K562 (cell line): ENCODE data around the gene FEZF1. TPM values are rescaled to one million over a fixed set of nuclear protein-coding genes. Genes with fewer than 3 reads are reported as not detected.

Source experiments
- ATAC-seq: fragments of 200-7000 bp; cut with Tn5 transposase; 3 replicates; pipeline ENCODE4 v1.9.1; 2020; ENCODE audit warnings: moderate library complexity
- BruUV-seq: library from RNA; stranded (reverse); fragments of 400-500 nt; replicated peaks from 2 replicates; lab custom pipeline; 2021; lab: Mats Ljungman, UMichigan
- CTCF ChIA-PET: fragments of 300-600 bp; formaldehyde crosslinking; extraction: SDS; loops from one replicate; lab custom pipeline; 2021; ENCODE audit warnings: low intra/inter-chr PET ratio; lab: Yijun Ruan, JAX
- POLR2A ChIA-PET: fragments of 300-600, 350-650 bp; sonication (Branson Sonifier 250); formaldehyde crosslinking; extraction: SDS; loops from one replicate; lab custom pipeline; 2021; ENCODE audit warnings: antibody characterized with exemption, inconsistent platforms; lab: Yijun Ruan, JAX
- DNase-seq, 4 experiments: peaks; one replicate each; pipeline versions ENCODE4 v3.0.0 to v3.0.0-alpha.2; 2011 to 2018; ENCODE audit warnings: low spot score in 3 of 4, mixed read lengths in 3 of 4; ENCODE audit errors: extremely low read depth in 1 of 4
- FAIRE-seq: peaks from 2 replicates; lab custom pipeline; 2011; peaks lifted over from hg19 to GRCh38; lab: Jason Lieb, UNC
- H2AFZ ChIP-seq: 2 replicates; pipeline ENCODE4 v1.6.0; 2011; ENCODE audit warnings: low read depth, low read length, control low read depth, inconsistent platforms
- H3K27ac ChIP-seq: fragments of 200-600 bp; 3 replicates; pipeline ENCODE4 v1.8.0; 2011; ENCODE audit warnings: low read depth, mild to moderate bottlenecking, control low read depth, inconsistent platforms, low read length, moderate library complexity, mixed read lengths; ENCODE audit errors: extremely low read depth
- H3K27me3 ChIP-seq, 2 experiments: fragments of 300-600 bp in 1 of 2; 2 replicates in 1 of 2; 3 replicates in 1 of 2; pipeline versions ENCODE4 v1.6.0 to v1.8.0; 2011; ENCODE audit warnings: inconsistent platforms in 2 of 2, low read length in 2 of 2, mild to moderate bottlenecking in 1 of 2, mixed read lengths in 1 of 2, moderate library complexity in 1 of 2; ENCODE audit not compliant: control insufficient read depth in 2 of 2, insufficient read depth in 2 of 2
- H3K36me3 ChIP-seq: fragments of 300-600 bp; 3 replicates; pipeline ENCODE4 v1.8.0; 2011; ENCODE audit warnings: mild to moderate bottlenecking, low read length, inconsistent platforms; ENCODE audit not compliant: control insufficient read depth, insufficient read depth
- H3K4me1 ChIP-seq, 2 experiments: fragments of 200-600 bp in 1 of 2; replicated peaks in 1 of 2; 2 replicates in 1 of 2; 3 replicates in 1 of 2; pipeline versions ENCODE4 v1.5.1 to v1.8.0; 2011; ENCODE audit warnings: inconsistent platforms in 2 of 2, low read length in 2 of 2, mild to moderate bottlenecking in 1 of 2, mixed read lengths in 1 of 2, moderate library complexity in 1 of 2; ENCODE audit not compliant: control insufficient read depth in 2 of 2, insufficient read depth in 2 of 2
- H3K4me2 ChIP-seq: 2 replicates; pipeline ENCODE4 v1.6.1; 2011; ENCODE audit warnings: low read length, control low read depth, inconsistent platforms, mixed read lengths; ENCODE audit not compliant: insufficient read depth
- H3K4me3 ChIP-seq: fragments of 200-600 bp; sonication (generic), shearing (Covaris generic); 2 replicates; pipeline ENCODE4 v1.5.1; 2016; ENCODE audit warnings: control low read depth, inconsistent platforms
- H3K79me2 ChIP-seq: fragments of 200-600 bp; 3 replicates; pipeline ENCODE4 v1.8.0; 2011; ENCODE audit warnings: low read length, inconsistent platforms; ENCODE audit not compliant: control insufficient read depth, insufficient read depth
- H3K9ac ChIP-seq, 2 experiments: 2 replicates each; pipeline versions ENCODE4 v1.6.0 to v1.6.1; 2011; ENCODE audit warnings: low read depth in 2 of 2, low read length in 2 of 2, control low read depth in 1 of 2, inconsistent platforms in 1 of 2, mild to moderate bottlenecking in 1 of 2, mixed read lengths in 1 of 2; ENCODE audit not compliant: insufficient read depth in 1 of 2
- H3K9me1 ChIP-seq: one replicate; pipeline ENCODE4 v1.6.0; 2011; ENCODE audit warnings: inconsistent platforms, mild to moderate bottlenecking, low read length, moderate library complexity; ENCODE audit not compliant: control insufficient read depth, insufficient read depth
- H3K9me3 ChIP-seq: replicated peaks from 2 replicates; pipeline ENCODE4 v1.5.1; 2011; ENCODE audit warnings: low read depth, low read length, inconsistent platforms; ENCODE audit not compliant: control insufficient read depth, insufficient read depth
- H4K20me1 ChIP-seq: replicated peaks from 2 replicates; pipeline ENCODE4 v1.6.1; 2011; ENCODE audit warnings: low read length, inconsistent platforms, mixed read lengths; ENCODE audit not compliant: control insufficient read depth, insufficient read depth
- CCNT2 ChIP-seq: IDR thresholded peaks from 2 replicates; pipeline ENCODE4 v1.6.1; 2011; ENCODE audit warnings: borderline replicate concordance, low read depth, mild to moderate bottlenecking, moderate library complexity, mixed read lengths, low read length; ENCODE audit not compliant: insufficient read length; ENCODE audit errors: extremely low read depth
- L3MBTL2 ChIP-seq: fragments of 450-650 bp; IDR thresholded peaks from 2 replicates; pipeline ENCODE4 v1.6.1; 2016; ENCODE audit warnings: mild to moderate bottlenecking, moderate library complexity
- MYNN ChIP-seq, 2 experiments: sonication (generic); formaldehyde crosslinking in 1 of 2; IDR thresholded peaks; 2 replicates each; pipeline versions ENCODE4 v1.5.0 to v1.6.1; 2016 to 2020; ENCODE audit warnings: antibody characterized with exemption in 1 of 2, missing genetic modification reagents in 1 of 2
- NR4A1 ChIP-seq, 2 experiments: fragments of 250-450 bp in 1 of 2; fragments of 450-650 bp in 1 of 2; sonication (Bioruptor Pico) in 1 of 2; IDR thresholded peaks; 2 replicates each; pipeline versions ENCODE4 v1.4.0 to v1.6.1; 2016 to 2020; ENCODE audit warnings: mild to moderate bottlenecking in 2 of 2, missing compliant biosample characterization in 1 of 2, missing genetic modification characterization in 1 of 2, moderate library complexity in 1 of 2
- RB1 ChIP-seq: fragments of 450-650 bp; IDR thresholded peaks from 2 replicates; pipeline ENCODE4 v1.6.1; 2017; ENCODE audit warnings: low read depth, mild to moderate bottlenecking
- RBM14 ChIP-seq: fragments of 200-400 bp; formaldehyde crosslinking; IDR thresholded peaks from 2 replicates; pipeline ENCODE4 v1.6.1; 2018; ENCODE audit warnings: low read depth, mild to moderate bottlenecking, low read length, moderate library complexity, borderline replicate concordance; ENCODE audit not compliant: insufficient read depth
- STAT5B ChIP-seq: fragments of 250-450 bp; sonication (Bioruptor Pico); IDR thresholded peaks from 2 replicates; pipeline ENCODE4 v1.8.0; 2021; ENCODE audit warnings: mild to moderate bottlenecking, inconsistent platforms
- ZNF324 ChIP-seq: fragments of 250-450 bp; sonication (Bioruptor Pico); IDR thresholded peaks from 2 replicates; pipeline ENCODE4 v1.4.0; 2020; ENCODE audit warnings: mild to moderate bottlenecking
- ZNF77 ChIP-seq: fragments of 250-450 bp; sonication (Bioruptor Pico); IDR thresholded peaks from 2 replicates; pipeline ENCODE4 v1.5.0; 2020
- WGBS: fragments of 100-300 bp; shearing (Covaris generic); methylation state at CpG from one replicate; pipeline ENCODE4 v1.1.6; 2016; ENCODE audit warnings: low coverage, mixed read lengths; ENCODE audit not compliant: insufficient coverage; ENCODE audit errors: missing lambda C conversion rate; 5-methylcytosine and 5-hydroxymethylcytosine counted together
- in situ Hi-C: fragments of 300-500 bp; cut with MboI; formaldehyde crosslinking; loops from 4 replicates; pipeline ENCODE4 v1.15.0; 2018; ENCODE audit warnings: inconsistent platforms, mixed read lengths
- intact Hi-C: fragments of 100-400 bp; cut with micrococcal nuclease; formaldehyde crosslinking; loops from 2 replicates; pipeline ENCODE4 v1.14.2; 2022
- polyA plus RNA-seq, 8 experiments: library from polyadenylated mRNA; depleted of rRNA in 4 of 8; stranded (reverse) in 5 of 8; unstranded in 3 of 8; fragments of >200 nt; fragmentation: Nextera tagmentation in 2 of 8; fragmentation: Illumina TruSeq in 1 of 8; extraction: Ambion mirVana in 2 of 8; extraction: Trizol in 1 of 8; gene quantifications; 2 replicates each; pipeline versions ENCODE4 v1.2.1 to v1.2.3, GENCODE V29; 2011 to 2014; ENCODE audit warnings: inconsistent platforms in 1 of 8, missing spikeins in 1 of 8
- total RNA-seq, 7 experiments: library from RNA; depleted of rRNA in 6 of 7; stranded (reverse); fragments of >200 nt in 6 of 7; fragmentation: Illumina TruSeq in 2 of 7; extraction: Trizol in 2 of 7; gene quantifications; 2 replicates each; pipeline versions ENCODE4 v1.2.1 to v1.2.3, GENCODE V29; 2011 to 2021; ENCODE audit warnings: low replicate concordance in 1 of 7
- TF ChIP-seq, protein P1 (sequence below): sonication (generic); formaldehyde crosslinking; IDR thresholded peaks from 2 replicates; pipeline ENCODE4 v1.8.1; 2023; ENCODE audit warnings: missing genetic modification reagents, mild to moderate bottlenecking, borderline replicate concordance

Gene FEZF1
- total and polyA plus RNA-seq, 9 of the 15 experiments (the other 6 are each of a cell fraction or from before 2014, with no cell fraction given): not detected

DNA sequence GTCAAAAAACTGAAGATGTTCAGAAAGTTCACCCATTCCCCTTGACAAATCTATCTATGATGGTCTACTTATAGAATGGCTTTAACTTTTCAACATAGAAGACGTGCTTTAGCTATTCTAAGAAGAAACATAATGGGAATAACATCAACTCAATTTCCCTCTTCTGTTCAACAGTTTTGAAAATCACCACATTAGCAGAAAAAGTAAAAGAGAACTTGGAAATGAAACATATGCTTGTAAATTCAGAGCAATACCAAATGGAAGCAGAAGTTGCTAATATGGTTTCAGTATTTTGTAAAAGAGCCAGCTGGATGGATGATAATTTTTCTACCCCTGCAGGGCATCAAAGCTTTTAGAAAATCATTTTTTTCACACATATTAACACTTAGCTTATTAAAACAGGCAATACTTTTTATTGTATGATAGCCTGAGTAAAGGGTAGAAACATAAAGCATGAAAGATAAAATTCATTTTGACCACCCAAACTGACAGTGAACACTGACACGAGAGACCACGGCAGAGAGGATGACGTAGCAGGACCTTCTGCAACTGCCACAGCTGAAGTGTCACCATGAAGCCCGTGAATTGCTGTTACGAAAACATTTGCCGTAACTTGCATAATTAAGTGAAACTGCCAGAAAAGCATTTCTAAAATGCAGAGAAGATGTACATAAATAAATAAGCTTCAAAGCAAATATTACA is 39.2 kb upstream of the FEZF1 start:
- POLR2A ChIA-PET: interaction anchor here (0.6 kb wide), 1 partner anchor 710 kb away, joined by 3 read pairs; no protein-coding TSS in a partner anchor
- H3K27me3 ChIP-seq: no peaks in the 10 kb centered on the region
- intact Hi-C loops (no loop called here), in situ Hi-C loops (no loop called here)
- no peak for ATAC-seq
- no peak overlapping the region for H3K27ac ChIP-seq
- H4K20me1 ChIP-seq: no peaks in the 10 kb centered on the region
- no peaks in the 10 kb centered on the region for H3K79me2 ChIP-seq
- H3K4me3 ChIP-seq: no peak overlapping the region
- H3K36me3 ChIP-seq: no peaks in the 10 kb centered on the region
- no peaks in the 10 kb centered on the region for H3K9me1 ChIP-seq
- no peak overlapping the region for H2AFZ ChIP-seq
- H3K4me1 ChIP-seq: no peaks in the 10 kb centered on the region
- 5% methylated on average over 7 of the region's 7 CpGs for WGBS
- TF ChIP-seq RB1: no peak
- TF ChIP-seq STAT5B (CRISPR knock-in tag): no peak
- no peak for TF ChIP-seq MYNN (IDR thresholded peaks at IDR 0.05)
- TF ChIP-seq MYNN (CRISPR knock-in tag; IDR thresholded peaks at IDR 0.05): no peak
- TF ChIP-seq RBM14: no peak
- TF ChIP-seq L3MBTL2: no peak
- no peak for TF ChIP-seq CCNT2
- no peak for TF ChIP-seq NR4A1 (CRISPR knock-in tag; IDR thresholded peaks at IDR 0.05)
- TF ChIP-seq NR4A1 (tag; IDR thresholded peaks at IDR 0.05): no peak
- no peak for TF ChIP-seq ZNF77 (CRISPR knock-in tag)
- no peak for TF ChIP-seq ZNF324 (CRISPR knock-in tag)
- TF ChIP-seq, protein P1, sequence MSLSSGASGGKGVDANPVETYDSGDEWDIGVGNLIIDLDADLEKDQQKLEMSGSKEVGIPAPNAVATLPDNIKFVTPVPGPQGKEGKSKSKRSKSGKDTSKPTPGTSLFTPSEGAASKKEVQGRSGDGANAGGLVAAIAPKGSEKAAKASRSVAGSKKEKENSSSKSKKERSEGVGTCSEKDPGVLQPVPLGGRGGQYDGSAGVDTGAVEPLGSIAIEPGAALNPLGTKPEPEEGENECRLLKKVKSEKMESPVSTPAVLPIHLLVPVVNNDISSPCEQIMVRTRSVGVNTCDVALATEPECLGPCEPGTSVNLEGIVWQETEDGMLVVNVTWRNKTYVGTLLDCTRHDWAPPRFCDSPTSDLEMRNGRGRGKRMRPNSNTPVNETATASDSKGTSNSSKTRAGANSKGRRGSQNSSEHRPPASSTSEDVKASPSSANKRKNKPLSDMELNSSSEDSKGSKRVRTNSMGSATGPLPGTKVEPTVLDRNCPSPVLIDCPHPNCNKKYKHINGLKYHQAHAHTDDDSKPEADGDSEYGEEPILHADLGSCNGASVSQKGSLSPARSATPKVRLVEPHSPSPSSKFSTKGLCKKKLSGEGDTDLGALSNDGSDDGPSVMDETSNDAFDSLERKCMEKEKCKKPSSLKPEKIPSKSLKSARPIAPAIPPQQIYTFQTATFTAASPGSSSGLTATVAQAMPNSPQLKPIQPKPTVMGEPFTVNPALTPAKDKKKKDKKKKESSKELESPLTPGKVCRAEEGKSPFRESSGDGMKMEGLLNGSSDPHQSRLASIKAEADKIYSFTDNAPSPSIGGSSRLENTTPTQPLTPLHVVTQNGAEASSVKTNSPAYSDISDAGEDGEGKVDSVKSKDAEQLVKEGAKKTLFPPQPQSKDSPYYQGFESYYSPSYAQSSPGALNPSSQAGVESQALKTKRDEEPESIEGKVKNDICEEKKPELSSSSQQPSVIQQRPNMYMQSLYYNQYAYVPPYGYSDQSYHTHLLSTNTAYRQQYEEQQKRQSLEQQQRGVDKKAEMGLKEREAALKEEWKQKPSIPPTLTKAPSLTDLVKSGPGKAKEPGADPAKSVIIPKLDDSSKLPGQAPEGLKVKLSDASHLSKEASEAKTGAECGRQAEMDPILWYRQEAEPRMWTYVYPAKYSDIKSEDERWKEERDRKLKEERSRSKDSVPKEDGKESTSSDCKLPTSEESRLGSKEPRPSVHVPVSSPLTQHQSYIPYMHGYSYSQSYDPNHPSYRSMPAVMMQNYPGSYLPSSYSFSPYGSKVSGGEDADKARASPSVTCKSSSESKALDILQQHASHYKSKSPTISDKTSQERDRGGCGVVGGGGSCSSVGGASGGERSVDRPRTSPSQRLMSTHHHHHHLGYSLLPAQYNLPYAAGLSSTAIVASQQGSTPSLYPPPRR: no peak
- TF ChIP-seq, all 486 proteins: peak for 0
- CTCF ChIA-PET: no interaction called here
- Histone ChIP-seq H3K9me3 (no peaks in the 10 kb centered on the region), H3K9ac (no peak overlapping the region), H3K4me2 (no peak overlapping the region)
- no peak for FAIRE-seq
- no TSS peak for BruUV-seq
- DNase-seq: no peak
